SKM-1 treated with dmso at 0.1 percent for 144 hours (cell line): ENCODE data around the gene NME2.
"Not testable (repeated sequence)": the region's sequence is repeated elsewhere in the genome, so short reads cannot be mapped to it uniquely, and the experiment has no call there.

ENCODE experiments used
- DNase-seq: peaks from one replicate; lab custom pipeline; 2025; ENCODE audit not compliant: unreplicated experiment; lab: John Stamatoyannopoulos, UW

Gene NME2

GRCh38 chr17:51152766-51153209 is 13.4 kb upstream of the NME2 start:
- DNase-seq, result no peak

DNA sequence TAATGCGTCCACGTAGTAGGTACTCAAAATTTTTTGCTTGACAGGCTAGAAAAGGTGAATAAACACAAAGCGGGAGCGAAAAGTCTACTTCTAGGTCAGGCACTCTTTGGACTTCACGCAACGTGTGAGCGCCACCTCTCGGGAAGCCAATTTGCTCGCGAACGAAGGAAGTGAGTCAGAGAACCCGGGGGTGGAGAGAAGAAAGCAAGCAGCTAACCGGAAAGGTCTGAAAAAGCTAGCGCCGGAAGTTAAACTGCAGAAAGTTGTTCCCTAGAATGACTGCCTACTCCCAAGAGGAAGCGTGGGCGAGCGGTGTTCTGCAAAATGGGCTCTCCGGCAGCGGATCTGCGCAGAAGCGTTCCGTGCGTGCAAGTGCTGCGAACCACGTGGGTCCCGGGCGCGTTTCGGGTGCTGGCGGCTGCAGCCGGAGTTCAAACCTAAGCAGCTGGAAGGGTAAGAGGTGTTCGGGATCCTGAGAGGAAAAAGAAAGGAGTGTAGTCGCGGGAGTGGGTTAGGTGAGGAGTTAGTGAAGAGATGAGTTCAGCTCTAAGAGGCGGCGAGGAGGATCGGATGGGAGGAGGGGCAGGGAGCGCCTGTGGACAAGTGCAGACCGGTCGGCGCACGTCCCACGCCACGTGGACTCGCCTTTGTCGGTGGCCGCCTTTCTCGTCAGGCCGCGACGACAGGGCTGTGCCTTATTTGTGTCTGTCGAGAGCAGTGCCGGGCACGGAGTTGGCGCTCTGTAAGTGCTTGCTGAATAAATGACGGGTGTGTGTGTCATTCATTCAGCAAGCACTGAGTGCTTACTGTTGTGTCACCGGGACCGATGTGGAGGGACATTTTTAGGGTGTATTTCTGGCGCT is 12.8 kb upstream of the NME2 start, which contains the start of gene NME1:
Gene NME1, plus strand, starts transcription at position 350 of the 863 bp plus-strand sequence. CDS start 2,096 bp downstream, outside the sequence.
- peak; percentile 99 for DNase-seq

- no peak for DNase-seq
Measured at GRCh38 chr17:51154176-51154575, 12.0 kb upstream of the NME2 start.

DNA sequence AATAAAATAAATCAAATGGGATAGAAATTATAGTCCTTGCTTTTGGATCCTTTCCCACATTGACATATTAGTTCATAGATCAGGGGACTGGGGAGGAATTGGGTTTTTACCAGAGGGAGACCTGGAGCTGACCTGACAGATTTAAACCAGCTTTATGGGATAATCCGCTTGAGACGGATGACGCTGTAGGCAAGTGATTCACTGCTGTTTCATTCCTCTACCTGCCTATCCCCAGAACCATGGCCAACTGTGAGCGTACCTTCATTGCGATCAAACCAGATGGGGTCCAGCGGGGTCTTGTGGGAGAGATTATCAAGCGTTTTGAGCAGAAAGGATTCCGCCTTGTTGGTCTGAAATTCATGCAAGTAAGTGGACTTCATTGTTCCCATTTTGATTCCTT is 10.8 kb upstream of the NME2 start:
- DNase-seq, result no peak

- DNase-seq, result no peak
Measured at GRCh38 chr17:51159604-51160003, 6.6 kb upstream of the NME2 start.

DNA sequence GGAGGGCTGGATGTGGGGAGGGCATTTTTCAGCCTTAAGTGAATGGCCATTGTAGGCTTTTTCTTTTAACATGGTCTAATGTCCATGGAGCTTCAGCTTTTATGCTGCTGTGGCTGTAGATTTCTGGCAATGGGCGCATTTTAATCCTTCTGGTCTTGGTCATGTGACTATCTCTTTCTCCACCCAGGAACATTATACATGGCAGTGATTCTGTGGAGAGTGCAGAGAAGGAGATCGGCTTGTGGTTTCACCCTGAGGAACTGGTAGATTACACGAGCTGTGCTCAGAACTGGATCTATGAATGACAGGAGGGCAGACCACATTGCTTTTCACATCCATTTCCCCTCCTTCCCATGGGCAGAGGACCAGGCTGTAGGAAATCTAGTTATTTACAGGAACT is 4.7 kb upstream of the NME2 start:
- DNase-seq, result no peak

- no peak for DNase-seq
Measured at GRCh38 chr17:51164911-51165679, 1.1 kb upstream of the NME2 start.

DNA sequence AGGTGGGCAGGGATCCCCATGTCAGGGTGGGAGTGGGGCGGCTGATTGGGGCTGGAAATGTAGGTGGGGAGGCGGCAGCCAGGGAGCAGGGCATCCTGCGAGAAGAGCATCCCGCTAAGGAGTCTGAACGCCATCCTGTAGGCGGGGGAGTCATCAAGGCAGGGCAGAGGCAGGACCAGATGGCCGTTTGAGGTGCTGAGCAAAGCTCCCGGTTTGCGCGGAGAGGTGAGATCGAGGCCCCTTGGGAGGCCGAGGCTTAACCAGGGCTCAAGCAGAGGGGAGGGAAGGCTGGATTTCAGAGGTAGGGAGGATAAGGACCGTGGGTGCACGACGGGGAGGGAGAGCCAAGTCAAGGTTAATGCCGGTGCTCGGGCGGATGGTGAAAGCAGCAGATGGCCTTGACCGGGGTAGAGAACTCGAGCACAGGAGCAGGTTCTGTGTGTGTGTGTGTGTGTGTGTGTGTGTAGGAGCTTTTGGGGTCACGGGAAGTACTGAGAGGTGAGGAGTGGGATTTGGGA is 472 bp upstream of the NME2 start:
- DNase-seq, result no peak

DNA sequence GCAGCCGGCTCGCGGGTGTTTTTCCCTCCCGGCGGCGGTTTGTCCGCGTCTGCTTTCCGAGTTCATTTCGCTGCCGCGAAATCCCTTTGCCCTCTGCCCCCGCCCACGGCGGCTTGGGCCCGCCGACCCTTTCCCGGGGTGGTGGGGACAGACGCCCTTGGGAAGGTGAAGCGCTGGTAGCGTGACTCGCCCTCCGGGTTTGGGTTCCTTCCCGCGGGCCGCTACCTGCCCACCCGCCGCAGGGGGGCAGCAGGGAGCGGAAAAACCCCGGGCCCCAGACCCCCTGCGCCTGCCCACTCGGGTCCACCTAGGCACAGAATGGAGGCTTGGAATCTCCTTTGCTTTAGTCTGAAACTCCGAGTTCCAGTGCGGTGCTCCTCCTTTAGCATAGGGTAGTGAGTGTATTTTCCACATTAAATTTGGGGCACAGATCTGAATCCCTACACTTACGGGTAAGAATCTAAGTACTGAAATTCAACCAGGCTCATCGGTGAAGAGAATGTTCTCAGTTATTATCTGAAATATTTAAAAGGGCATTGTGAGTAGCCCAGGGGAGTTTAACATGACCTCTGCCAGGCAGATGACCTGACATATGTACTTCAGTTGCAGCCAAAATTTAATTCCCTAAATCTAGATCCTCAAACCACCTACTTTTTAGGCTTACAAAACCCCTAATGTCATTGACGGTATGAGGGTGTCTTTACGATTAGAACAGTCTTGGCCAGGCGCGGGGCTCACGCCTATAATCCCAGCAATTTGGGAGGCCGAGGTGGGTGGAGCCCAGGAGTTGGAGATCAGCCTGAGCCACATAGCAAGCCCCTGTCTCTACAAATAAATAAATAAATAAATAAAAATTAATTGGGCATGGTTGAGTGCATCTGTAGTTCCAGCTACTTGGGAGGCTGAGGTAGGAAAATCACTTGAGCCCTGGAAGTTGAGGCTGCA is 1.0 kb downstream of the NME2 start:
- peak; percentile 40 for DNase-seq

DNA sequence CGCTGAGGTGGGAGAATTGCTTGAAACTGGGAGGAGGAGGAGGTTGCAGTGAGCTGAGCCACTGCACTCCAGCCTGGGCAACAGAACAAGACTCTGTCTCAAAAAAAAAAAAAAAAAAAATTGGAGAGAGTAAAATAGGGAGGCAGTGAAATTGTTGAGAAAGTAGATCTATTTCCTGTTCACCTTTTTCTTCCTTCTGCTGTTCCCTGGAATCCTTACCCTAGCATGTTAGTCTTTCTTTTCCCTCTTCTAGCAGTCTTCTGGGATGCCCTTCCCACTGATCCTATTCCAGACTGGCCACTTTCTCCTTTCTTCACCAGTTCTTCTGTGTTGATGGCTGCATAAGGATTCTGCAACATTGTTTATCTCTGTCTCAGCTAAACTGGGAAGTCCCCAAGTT is 3.1 kb downstream of the NME2 start:
- no peak for DNase-seq

- DNase-seq, result no peak
Measured at GRCh38 chr17:51170736-51171135, 4.5 kb downstream of the NME2 start.

DNA sequence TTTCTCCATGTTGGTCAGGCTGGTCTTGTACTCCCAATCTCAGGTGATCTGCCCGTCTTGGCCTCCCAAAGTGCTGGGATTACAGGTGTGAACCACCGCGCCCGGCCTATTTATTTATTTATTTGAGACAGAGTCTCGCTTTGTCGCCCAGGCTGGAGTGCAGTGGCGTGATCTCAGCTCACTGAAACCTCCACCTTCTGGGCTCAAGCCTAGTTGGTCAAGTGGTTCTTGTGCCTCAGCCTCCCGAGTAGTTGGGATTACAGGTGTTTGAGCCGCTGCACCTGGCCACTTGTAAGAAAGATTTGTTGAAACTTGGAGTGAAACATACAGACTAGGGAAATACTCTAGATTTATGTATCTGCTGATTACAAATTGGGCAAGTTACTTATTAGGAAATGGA is 5.8 kb downstream of the NME2 start:
- not testable (repeated sequence) for DNase-seq

DNA sequence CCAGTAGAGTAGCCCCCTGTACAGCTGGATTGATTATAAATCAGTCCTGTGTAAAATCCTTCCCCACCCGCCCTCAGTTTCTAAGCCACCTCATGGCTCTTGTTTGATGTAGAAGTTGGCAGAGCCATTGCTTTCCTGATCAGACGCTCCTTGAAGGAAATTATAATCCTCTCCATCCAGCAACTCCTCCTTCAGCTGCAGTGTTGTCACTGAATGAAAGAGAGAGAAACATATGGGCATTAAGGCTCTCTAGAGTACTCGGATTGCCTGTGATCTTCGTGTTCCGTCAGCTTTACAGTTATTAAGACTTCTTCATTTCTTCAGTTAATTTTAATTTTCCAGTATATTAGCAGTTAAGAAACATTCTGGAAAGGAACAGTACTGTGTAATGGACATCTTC is 14.3 kb downstream of the NME2 start:
- no peak for DNase-seq

DNA sequence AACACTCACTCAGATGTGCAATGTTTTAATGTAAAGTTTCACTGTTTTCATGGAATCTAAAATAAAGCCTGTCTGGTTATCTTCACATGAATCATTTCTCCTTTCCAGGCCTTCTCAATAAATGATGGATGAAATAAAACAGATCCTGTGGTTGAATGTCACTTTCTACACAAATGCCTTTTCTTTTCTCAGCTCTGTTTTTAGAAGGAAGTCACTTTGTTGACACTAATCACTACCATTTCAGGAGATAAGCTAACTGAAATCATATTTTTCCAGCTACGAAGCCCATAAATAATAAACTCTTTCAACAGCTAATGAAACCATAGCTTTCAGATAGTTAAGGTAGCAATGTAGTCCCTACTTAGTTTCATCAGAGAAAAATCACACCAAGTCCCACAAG is 17.9 kb downstream of the NME2 start:
- no peak for DNase-seq

- no peak for DNase-seq
Measured at GRCh38 chr17:51185763-51186332, 19.6 kb downstream of the NME2 start.

DNA sequence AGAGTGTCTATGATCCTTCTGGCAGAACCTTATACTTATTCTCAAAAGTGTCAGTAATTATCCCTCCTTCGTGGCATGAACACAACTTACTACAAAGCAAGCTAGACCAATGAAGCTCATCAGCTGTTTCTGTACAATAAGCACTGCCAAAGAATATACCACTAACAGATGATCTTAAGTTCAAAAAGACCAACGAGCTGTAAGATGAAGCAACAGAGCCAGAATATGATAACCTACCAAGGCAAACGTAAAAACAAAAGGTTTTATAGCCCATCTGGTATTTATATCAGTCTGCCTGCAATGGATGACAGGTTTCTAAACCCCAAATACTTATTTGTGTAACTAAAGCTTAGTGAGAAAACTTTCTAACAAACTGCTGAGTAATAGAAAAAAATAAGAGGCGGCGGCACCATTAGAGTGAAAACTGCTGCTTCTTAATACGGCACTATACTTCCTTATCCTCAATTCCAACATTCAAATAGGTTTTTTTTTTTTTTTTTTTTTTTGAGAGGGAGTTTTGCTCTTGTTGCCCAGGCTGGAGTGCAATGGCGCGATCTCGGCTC is 22.1 kb downstream of the NME2 start:
- no peak for DNase-seq

DNA sequence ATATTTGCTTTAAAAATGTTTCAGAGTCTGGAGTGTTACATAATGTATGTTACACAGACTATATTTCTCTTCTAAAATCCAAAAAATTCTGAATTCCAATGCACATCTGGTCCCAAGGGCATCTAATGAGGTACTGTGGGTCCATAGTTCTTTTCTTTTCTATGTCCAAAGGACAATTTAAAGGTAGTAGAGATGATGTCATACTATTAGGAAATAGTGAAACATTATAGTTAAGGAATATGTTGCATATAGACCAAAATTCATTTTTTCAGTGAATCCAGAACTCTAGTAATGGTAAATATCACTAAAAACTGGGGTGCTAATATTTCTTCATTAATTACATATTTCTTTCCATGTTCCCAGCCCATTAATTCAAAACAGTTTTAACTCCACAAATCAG is 23.0 kb downstream of the NME2 start:
- DNase-seq, result no peak

DNA sequence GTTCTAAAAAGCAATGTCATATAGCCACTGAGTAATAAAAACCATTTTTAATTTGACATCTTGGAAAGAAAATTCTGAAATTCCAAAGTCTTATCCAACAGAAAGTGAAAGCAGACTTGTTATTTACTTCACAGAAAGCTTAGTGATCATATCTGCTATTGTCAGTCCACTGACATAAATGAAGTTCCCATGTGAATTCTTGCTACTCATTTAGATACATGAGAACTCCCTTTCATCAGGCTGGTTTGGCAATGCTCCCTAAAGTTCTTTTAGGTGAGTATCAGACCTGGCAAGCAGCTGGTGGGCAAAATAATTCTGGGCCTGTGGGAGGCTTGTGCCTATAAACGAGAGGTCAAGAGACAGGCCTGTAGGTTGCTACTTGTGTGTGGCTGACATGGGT is 23.4 kb downstream of the NME2 start:
- DNase-seq, result no peak

- no peak for DNase-seq
Measured at GRCh38 chr17:51191895-51192294, 25.7 kb downstream of the NME2 start.

DNA sequence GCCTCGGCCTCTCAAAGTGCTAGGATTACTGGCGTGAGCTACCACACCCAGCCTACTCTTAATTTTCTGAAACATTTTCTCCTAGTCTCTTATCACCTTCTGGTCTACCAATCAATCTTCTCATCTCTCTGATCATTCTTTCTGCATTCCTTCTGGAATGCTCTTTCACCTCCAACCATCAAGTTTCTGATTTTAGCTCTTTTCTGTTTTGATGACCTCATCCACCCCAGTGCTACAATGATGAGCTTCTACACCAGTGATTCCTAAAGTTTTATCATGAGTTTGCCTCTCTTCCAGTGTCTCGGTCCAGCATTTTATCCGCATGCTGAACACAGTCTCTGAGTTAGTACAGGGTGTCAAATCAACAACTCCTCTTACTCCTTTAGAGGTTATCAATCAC is 31.5 kb downstream of the NME2 start:
- no peak for DNase-seq
